Left renal pelvis (tissue), 4 donors: Measurements from ENCODE around the gene KCNRG. TPM values are rescaled to one million over a fixed set of nuclear protein-coding genes. Genes with fewer than 3 reads are reported as not detected.
"Not testable (repeated sequence)": the region's sequence is repeated elsewhere in the genome, so short reads cannot be mapped to it uniquely, and the experiment has no call there.

ENCODE experiments used
- DNase-seq, 4 donors: peaks; one replicate each; pipeline ENCODE4 v3.0.0-alpha.2; 2013; ENCODE audit warnings: low read depth in 4 of 4, low spot score in 3 of 4
- polyA plus RNA-seq, 4 donors: library from polyadenylated mRNA; unstranded; fragments of 120-200 nt; gene quantifications; one replicate each; pipeline ENCODE4 v1.2.1, GENCODE V29; 2013; ENCODE audit not compliant: insufficient read length in 4 of 4

KCNRG gene
- polyA plus RNA-seq, 4 donors: 1.5 to 2.4 (median 1.7) TPM

DNA sequence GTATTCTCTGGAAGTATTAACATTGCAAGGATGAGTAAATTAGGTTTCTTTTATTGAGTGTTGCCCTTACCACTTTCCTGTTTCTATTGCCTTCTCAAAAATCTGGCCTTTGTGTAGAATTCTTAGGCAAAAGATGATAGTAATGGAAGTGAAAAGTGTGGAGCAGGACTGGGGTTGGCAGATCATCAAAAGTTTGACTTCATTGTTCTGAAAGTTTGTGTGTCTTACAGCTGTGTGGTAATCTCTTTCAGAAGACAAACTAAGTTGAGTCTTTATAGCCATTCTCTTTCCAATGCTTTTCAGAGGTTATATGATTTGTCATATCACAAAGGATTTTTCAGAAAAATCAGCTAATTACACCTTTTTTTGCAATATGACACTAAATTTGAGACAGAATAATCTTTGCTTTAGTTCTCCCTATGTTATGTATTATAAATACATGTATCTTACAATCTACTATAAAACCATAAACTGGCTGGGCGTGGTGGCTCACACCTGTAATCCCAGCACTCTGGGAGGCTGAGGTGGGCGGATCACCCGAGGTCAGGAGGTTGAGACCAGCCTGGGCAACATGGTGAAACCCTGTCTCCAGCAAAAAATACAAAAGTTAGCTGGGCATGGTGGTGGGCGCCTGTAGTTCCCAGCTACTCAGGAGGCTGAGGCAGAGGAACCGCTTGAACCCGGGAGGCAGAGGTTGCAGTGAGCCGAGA, 8.7 kb upstream of the KCNRG start:
- no peak for DNase-seq

DNA sequence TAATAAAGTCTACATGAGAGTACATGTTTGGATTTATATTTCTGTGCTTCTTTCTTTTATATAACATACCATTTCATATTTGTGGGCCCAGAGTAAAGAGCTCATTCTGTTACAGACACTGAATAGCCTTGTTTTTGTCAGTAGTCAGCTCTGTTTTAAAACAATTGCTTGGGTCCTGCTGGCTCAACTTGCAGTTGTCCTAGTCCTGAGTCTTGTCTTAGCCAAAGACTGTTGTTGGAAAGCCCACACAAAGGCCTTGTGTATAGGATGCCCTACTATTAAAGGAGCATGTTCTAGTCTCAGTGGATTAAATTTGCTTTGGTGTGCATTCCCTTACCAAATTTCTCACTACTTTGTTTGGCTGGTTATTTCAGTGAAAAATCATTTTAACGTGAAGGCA, 3.8 kb upstream of the KCNRG start:
- no peak for DNase-seq

DNA sequence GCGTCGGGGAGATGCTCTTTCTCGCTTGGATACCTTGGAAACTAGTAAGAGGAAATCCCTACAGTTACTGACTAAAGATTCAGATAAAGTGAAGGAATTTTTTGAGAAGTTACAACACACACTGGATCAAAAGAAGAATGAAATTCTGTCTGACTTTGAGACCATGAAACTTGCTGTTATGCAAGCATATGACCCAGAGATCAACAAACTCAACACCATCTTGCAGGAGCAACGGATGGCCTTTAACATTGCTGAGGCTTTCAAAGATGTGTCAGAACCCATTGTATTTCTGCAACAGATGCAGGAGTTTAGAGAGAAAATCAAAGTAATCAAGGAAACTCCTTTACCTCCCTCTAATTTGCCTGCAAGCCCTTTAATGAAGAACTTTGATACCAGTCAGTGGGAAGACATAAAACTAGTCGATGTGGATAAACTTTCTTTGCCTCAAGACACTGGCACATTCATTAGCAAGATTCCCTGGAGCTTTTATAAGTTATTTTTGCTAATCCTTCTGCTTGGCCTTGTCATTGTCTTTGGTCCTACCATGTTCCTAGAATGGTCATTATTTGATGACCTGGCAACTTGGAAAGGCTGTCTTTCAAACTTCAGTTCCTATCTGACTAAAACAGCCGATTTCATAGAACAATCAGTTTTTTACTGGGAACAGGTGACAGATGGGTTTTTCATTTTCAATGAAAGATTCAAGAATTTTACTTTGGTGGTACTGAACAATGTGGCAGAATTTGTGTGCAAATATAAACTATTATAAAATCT, 2.7 kb upstream of the KCNRG start:
- no peak for DNase-seq

DNA sequence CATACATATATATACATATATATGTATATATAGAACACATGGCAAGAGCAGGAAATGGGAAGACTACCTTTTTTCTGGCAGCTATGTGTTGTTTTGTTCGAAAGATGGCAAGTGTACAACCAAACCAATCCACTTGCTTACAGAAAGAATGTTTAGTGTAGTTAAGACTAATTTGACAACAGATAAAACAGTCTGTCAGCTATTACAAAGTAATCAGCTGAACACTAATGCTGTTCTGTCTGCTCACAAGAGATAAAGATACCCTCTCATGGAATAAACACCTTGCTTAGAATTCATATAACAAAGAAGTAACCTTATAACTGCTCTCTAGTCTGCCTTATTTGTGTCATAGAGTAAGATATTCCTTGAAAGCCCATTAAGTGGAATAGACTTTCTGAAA, 858 bp upstream of the KCNRG start:
- no peak for DNase-seq

DNA sequence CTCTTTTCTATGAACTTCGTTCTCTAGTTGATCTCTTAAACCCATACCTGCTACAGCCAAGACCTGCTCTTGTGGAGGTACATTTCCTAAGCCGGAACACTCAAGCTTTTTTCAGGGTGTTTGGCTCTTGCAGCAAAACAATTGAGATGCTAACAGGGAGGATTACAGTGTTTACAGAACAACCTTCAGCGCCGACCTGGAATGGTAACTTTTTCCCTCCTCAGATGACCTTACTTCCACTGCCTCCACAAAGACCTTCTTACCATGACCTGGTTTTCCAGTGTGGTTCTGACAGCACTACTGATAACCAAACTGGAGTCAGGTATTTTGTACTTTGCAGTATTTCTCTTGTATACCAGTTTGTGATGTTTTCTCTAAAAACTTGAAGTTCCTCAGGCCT, 506 bp downstream of the KCNRG start:
- DNase-seq: no peak

DNA sequence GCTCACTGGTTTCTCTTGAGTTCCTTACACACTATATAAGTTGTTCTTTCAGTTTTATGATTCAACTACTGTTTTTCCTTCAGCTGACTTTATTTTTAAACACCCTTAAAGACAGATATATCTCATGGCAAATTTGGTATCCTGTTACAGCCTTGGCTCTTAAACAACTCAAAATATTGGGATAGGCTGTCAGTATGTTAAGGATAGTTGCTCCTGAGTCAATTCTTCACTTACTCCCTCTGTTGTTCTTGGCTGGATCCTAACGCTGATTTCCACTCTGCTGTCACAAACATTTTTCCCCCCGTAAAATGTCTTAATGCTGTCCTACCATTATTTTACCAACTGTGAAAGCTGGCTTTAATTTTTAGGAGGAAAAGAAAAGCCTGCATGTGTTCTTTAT, 1.2 kb downstream of the KCNRG start:
- DNase-seq: no peak

DNA sequence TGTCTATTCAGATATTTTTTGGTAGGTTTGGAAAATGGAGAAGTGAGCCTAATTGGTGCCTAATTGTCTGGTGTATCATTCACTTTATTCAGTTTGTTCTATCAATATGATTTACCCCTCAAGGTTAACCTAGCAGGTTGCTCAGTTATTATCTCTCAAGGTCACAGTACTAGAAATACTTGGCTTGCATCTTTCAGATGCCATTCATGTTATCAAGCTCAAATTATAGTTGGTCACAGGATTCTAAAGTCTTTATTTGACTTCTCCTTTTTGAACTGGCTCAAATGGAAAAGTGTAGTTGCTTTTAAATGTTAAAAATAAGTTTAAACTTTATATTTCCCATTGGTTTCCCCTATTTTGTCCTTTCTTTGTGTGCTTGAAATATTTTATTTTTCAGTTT, 2.6 kb downstream of the KCNRG start:
- no peak for DNase-seq

DNA sequence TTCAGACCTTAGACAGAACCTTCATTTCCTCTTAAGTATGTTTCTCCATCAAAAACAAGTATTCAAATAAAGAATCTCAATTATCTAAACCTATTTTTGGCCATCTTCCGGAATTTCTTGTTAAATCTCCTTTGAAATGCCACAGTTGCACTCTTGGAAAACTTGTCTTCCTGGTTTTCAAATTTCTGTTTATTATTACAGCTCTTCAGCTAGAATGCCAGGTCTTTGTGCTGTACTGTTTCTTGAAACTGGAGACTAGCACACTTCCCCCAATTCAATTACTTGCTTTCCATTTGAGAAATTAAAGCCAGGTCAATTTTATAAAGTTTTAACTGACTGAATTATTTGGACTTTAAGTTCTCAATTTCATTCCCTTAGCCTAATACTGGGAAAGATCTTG, 10.2 kb downstream of the KCNRG start:
- no peak for DNase-seq

DNA sequence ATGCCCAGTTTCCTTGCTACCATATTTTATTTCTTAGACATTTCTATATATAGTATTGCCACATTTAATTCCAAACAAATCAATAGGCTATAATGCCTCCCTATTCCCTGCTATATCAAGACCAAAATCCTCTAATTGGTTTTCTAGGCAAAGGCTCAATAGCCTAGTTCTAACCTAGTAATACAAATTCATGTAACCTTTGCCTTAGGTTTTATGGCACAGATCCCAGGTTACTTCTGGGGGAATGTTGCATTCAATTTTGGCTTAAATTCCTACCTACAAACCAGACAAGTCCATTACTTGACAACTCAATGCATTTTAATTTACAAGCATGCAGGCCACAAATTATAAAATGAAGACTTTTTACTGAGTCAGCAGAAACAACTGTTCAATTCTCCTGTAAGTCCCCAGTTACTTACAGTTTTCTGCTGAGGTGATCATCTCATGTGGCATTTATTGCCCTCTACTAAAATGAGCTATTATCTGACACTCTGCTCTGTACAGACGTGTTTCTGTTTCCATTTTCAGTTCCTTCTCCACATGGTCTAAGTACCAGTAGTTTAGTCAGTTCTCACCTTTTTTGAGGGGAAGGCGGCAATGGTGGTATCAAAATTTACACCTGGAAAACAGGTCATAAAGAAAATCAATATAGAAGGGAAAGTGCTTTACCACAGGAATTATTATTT, 11.7 kb downstream of the KCNRG start:
- no peak for DNase-seq

DNA sequence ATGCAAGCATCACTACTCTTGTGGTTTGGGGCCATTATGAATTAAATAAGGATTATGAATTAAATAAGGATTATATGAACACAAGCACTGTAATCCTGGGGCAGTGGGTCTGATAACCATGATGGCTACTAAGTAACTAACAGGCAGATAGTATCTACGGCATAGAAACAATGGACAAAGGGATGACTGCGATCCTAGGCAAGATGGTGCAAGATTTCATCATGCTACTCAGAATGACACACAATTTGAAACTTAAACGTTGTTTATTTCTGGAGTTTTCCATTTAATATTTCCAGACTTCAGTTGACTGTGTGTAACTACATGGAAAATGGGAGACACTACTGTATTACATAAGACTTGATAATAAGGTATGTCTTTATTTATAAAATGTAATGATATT, 15.1 kb downstream of the KCNRG start:
- no peak for DNase-seq

DNA sequence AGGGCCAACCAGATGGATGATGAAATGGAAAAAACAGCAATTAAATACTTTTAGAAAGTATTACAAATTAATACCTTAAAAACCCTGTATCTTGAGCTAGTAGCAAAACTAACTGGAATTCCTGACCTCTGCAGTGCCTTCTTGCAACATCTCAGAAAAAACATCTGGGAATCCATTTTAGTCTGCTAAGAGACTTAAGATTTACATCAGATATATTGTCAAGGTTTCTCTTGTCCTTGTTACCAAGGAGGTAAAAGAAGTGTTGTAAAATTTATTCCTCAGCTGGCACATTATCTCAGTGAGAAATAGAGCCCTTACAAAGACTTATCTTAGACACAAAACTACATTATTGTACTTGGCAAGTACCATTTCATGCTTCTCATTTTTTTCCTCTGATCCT, 18.5 kb downstream of the KCNRG start:
- DNase-seq: no peak

DNA sequence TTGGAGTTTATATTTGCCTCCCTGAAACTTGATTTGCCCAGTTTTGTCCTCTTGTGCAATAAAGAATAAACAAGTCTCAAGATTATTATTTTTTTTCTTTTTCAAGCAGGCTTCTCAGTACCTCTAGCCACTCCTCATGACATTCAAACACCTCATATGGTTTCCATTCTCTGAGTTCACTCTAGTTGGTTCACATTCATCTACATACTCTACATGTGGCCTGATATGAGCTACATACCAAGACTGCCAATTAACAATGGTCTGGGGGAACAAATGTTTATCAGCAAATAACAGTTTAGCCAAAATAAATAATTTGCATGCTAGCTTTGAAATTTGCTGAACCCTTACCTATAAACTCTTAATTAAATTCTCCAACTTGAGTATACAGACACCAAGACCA, 22.5 kb downstream of the KCNRG start:
- DNase-seq: no peak

DNA sequence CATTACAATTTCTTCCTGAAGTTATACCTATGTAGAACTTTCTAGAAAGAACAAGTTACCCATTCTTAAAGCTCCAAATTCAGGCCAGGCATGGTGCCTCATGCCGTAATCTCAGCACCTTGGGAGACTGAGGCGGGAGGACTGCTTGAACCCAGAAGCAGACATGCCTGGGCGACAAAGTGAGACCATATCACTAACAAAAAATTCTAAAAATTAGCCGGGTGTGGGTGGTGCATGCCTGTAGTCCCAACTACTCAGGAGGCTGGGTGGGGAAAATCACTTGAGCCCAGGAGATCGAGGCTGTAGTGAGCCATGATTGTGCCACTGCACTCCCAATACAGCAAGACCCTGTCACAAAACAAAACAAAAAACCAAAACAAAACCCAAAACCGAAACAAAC, 23.0 kb downstream of the KCNRG start:
- no peak for DNase-seq

DNA sequence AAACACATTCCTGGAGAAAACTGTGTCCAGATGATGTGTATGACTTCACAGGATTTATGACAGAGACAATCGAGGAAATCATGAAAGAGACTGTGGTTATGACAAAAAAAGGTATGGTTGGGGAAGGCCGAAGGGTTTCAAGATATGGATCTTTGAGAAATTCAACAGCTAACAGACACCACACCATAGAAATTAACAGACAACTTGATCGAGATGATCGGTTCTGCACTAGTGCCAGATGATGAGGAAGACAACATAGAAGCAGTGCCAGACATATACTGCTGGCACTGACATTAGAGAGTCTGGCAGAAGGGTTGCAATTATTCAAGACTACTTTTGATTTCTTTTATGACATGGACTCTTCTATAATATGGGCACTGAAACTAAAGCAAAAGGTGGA, 37.2 kb downstream of the KCNRG start:
- no peak for DNase-seq

DNA sequence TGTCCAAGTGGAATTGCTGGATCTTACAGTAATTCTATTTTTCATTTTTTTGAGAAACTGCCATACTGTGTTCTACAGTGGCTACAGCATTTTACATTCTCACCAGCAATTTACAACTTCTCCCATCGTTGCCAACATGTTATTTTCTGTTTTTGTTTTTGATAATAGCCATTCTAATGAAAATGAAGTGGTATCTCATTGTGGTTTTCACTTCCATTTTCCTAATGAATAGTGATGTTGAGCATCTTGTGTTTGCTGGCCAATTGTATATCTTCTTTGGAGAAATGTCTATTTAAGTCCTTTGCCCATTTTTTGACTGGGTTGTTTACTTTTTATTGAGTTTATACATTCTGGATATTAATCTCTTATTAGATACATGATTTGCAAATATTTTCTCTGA, 38.6 kb downstream of the KCNRG start:
- DNase-seq: no peak

DNA sequence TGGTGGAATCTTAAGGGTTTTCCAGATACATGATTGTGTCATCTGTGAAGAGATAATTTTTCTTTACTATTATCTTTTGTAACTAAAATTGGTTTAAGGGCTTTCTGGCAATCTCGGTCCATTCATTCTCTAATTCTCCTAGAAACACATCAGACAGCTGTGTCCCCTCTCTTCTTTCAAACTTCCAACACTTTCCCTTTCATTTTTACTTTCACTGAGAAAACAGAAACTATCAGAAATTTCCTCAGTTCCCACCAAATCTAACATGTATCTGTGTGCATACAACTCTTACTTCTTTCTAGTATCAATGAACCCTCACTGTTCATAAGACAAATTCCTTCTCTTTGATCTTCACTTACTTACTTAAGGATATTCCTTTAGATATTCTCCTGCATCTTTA, 40.2 kb downstream of the KCNRG start:
- DNase-seq: no peak

DNA sequence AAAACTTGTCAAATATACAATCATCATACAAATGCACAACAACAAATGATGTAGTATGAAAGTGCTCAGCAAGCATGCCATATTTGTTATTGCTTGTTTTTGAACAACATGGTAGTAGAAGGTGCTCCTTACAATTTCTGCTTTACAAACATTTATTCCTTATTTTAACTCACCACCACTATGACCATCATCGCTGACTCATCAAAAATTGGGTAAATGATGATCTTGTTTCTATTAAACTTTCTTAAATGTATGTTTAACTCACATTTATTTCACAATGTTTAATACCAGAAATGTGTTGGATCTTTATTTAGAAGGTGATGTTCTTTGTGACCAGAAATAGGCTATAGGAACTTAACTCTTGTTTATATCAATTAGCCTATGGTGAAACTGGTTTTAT, 45.5 kb downstream of the KCNRG start:
- DNase-seq: no peak

DNA sequence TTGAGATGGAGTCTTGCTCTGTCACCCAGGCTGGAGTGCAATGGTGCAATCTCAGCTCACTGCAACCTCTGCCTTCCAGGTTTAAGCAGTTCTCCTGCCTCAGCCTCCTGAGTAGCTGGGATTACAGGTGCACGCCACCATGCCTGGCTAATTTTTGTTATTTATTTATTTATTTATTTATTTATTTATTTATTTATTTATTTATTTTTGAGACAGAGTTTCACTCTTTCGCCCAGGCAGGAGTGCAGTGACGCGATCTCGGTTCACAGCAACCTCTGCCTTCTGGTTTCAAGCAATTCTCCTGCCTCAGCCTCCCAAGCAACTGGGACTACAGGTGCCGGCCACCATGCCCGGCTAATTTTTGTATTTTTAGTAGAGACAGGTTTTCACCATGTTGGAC, 47.1 kb downstream of the KCNRG start:
- DNase-seq: not testable (repeated sequence)

DNA sequence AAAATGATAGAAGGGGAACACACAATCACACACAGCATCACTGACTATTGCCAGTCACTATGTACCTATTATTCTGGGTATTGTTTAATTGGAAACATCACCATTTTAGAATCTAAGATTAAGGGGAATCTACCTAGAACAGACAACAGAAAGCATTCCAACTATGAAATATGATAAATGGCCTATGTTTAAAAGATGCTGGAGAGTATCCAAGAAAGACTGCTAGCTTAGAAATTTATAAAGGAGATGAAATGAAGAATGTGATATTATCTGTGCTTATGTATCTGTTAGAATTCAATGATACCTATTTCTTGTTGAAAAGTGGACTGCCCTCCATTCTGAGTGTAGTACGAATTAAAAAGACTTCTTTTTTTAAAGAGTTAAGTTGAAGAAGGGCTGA, 50.5 kb downstream of the KCNRG start:
- no peak for DNase-seq

DNA sequence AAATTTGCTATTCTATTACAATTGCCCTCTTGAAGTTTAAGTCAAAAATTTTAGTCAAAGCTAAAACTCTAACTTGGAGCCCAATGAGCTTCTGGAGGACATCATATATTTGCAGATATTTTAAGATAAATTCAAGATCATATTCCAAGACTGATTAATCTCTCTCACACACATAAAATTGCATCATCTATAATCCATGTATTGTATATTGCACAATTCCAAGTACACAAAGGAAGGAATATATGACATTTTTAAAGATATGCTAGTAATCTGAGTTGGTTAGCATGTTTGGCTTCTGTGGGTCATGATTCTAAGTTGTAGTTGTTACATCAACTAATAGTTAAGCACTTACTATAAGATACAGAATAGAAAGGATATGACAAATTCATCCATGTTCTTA, 53.3 kb downstream of the KCNRG start:
- DNase-seq: no peak

DNA sequence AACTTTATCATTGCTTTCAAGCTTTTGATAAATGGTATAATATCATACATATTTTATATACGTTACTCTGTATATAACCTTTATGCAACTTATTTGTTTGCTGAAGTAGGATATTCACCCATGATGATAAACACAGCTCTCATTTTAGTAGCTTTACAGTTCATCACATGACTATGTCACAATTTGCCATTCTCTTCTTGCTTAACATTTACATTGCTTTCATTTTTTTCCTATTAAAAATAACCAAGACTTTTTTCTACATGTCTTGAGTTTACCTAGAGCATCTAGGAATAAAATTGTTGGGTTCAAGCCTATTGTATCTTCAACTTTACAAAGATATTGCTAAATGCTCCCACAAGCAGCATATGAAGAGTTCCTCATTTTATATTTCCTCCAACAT, 54.0 kb downstream of the KCNRG start:
- DNase-seq: no peak

DNA sequence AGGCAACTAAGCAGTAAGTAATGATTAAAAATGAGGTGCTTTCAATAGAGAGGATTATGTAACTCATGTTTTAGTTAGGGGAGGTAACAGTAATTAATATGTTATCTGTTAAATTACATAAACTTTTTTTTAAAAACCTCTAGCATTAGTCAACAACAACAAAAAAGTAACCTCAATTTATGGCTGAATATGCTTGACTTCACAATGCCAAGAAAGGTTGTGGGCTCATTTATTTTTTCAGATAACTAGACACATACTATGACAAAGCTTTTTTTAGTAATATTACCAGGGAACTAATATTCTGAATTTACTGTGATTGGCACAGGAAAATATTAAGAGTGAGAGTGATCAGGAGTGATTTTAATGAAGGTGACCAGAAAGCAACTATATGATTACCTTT, 54.9 kb downstream of the KCNRG start:
- DNase-seq: no peak
